ENCODE results near the gene KRT15.

The KRT15 gene

DNA sequence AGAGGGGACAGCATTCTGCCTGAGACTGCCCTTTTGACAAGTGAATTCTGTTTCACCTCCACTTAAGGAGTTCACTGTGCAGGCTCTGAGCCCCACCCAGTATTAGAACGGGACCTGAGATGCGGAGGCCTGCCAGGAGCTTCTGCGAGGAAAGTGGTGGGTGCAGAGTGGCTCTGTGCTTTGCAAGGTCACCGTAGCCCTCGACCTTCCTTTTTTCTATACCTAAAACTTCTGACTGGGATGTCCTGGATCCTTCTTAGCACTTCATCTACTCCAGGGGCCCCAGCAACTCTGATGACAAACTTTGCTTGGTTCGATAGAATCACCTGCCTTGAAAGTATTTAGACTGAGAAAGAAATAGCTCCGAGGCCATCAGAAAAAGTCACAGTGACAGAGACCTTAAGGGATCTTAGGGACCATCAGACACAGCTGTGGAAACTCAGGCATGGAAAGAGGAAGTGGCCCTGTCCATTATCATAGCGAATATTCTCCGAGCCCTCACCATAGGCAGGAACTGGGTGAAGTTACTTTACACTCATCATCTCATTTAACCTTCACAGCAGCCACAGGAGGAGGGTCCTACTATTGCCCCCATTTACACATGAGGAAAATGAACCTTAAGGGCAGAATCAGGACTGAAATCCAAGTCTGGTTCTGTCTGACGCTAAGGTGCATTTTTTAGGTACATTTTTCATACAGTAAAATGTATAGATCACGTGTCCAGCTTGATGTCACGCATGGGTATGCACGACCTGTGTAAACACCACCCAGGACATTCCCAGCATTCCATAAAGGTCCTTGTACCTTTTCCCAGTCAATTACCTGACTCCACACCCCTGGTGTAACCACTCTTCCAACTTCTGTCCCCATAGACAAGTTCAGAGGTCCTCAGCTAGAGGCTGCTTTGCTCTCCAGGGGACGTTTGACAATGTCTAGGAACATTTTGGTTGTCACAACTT, 12.6 kb downstream of the KRT15 start:
- no peak for DNase-seq (ENCODE audit: low read depth, low spot score)

DNA sequence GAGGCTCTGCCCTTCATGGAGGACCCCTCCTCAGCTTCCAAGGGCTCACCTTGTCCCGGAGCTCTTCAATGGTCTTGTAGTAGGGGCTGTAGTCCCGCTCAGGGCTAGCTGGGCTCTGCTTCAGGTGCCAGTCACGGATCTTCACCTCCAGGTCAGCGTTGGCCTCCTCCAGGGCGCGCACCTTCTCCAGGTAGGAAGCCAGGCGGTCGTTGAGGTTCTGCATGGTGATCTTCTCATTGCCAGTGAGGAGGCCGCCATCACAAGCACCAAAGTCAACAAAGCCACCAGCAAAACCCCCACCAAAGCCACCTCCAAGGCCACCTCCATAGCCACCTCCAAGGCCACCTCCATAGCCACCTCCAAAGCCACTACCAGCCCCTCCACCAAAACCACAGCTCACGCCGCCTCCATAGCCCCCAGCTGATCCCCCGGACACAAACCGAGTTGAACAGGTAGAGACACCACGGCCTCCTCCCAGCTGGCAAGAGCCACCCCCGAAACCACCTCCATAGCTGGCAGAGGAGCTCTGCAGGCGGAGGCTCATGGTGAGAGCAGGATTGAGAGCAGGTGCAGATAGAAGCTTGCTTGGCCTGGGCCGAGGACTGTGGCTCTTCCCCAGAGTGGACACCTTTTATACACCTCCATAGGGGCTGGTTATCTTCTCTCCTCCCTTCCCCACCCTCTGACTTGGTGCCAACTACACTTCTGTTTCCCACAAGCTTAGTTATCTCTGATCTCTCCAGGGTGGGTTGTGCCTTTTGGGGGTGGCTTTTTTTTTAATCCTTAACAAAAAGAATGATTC, 13.5 kb downstream of the KRT15 start, which contains the start of gene KRT13:
Gene KRT13 (minus strand): TSS at position 606 of the 802 bp plus-strand sequence. CDS start 62 bp downstream, at position 544.
- DNase-seq (ENCODE audit: low read depth, low spot score): no peak

GRCh38 chr17:41504246-41504977, 14.3 kb downstream of the KRT15 start:
- no peak for DNase-seq (ENCODE audit: low read depth, low spot score)

DNA sequence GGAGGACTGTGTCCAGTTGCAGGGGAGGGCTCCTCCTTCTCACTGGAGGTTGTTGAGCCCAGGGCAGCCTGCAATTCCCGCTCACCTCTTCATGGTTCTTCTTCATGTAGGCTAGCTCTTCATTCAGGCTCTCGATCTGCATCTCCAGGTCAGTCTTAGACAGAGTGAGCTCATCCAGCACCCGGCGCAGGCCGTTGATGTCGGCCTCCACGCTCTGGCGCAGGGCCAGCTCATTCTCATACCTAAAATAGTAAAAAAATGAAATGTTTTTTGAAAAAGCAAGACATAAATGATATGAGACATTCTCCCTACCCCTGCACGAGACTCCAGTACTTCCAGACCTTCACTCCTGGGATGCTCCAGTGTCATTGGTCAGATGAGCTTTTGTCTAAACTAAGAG, 15.5 kb downstream of the KRT15 start:
- DNase-seq (ENCODE audit: low read depth, low spot score): no peak

DNA sequence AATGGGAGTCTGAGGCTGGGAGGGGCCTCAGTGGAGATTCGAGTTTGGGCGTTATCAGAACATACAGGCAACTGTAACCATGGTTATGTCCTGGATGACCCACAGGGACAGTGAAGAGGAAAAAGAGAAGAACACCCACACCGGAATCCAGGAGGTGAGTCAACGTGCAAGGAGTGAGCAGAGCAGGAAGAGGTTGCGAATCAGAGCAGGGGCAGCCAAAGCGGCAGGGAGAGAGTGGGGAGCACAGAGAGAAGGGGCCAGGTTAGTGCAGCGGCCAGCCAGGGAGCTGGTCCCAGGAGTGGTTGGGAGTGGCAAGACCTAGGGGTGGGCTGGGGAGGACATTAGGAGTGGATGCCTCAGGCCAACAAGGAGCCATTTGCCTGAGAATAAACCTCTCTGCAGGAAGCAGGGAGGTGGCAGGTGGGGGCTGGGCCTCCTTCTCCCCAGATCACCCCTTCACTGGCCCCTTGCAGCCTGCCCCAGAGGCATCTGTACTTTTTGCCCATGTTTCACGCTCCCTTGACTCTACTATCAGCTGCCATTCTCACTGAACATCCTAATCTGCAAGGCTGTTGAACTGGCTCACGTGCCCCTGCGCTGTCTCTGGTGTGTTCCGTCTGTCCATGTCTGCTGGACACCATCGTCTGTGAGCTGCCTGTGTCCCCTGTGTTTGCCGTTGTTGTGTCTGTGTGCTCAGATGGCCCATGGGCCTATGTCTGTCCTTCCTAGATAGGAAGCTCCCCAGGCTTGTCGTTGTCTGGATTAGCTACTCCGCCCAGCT, 18.4 kb downstream of the KRT15 start:
- DNase-seq (ENCODE audit: low read depth, low spot score): no peak

DNA sequence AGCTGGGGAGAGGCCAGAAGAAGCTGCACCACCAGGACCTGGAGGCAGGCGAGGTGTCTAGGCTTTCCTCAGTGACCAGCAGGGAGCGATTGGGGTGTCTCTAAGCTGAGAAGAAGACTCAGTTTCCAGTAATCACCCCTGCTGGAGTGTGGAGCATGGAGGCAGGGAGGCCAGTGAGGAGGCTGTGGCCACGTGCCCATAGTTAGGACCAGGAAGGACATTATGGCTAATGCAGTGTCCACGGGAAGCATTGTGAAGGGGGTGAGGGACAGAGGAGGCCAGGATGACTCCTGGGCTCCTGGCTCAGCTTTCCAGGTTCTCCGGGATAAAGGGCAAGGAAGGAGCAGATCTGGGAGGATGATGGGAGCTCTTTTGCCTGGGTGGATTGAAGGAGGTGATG, 19.0 kb downstream of the KRT15 start:
- DNase-seq (ENCODE audit: low read depth, low spot score): no peak

DNA sequence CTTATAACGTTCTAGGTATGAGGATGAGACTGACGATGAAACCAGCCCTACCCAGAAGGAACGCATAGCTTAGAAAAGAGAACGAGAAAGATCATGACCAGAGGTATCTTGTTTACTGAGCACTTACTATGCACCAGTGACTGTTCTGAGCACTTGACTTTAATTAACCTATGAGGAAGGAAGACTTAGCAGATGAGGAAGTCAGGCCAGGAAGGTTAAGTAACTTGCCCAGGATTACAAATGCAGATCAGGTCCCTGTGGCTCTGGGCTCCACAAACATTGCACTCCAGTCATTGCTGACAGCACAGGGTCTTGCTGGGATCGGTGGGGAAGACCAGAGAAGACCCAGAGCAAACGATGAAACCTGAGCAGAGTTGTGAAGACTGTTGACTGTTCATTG, 20.4 kb downstream of the KRT15 start:
- DNase-seq (ENCODE audit: low read depth, low spot score): no peak

DNA sequence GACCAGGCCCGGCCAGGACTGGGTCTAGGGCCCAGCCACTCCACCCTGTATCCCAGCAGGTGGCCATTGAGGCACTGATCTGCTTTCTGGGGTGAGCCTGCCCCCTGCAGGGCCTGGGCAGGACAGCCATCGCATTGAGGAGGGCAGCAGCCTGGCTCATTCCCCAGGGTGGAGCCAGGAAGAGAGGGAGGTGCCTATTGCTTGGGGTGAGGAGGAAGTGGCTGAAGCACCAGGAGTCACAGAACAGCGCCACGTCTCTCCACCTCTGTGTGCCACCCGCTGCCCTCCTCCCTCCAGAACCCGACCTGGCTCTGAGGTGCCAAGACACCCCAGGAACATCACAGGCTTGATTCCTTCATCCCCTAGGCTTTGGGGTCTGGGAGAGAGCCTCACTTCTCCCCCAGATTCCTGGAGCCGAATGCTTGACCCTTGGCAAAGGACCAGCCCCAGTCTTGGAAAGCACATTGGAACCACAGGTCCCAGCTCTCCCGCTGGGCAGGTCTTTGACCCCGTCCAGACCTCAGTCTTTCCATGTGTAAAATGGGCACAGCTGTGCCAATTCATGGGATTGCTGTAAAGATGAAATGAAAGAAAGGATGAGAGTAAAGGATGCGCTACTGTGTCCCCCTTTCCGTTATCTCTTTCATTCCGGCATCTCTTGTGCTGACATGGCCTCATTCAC, 21.7 kb downstream of the KRT15 start:
- peak; percentile 27 for DNase-seq (ENCODE audit: low read depth, low spot score)

GRCh38 chr17:41494524-41494923, 24.2 kb downstream of the KRT15 start:
- no peak for DNase-seq (ENCODE audit: low read depth, low spot score)

- peak; percentile 62 for DNase-seq (ENCODE audit: low read depth, low spot score)
Observed at GRCh38 chr17:41492771-41493170, 25.9 kb downstream of the KRT15 start.

DNA sequence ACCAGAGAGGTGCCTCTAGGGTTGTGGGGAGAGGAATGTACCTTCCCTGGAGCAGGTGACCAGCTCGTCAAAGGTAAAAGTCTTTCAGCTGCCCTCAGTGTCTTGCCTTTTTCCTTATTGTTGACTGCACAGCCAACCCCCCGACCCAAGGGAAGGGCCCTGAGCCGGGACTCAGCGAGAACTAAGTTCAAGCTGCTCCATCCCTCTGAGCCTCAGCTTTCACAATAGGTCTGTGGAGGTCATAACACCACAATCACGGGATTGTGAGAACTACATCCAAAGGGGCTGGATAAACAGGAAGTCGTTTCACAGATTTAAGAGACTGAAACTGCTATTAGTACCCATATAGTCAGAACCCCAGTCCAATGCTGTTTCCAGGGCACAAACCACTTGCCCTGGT, 26.3 kb downstream of the KRT15 start:
- DNase-seq (ENCODE audit: low read depth, low spot score): peak; percentile 32

DNA sequence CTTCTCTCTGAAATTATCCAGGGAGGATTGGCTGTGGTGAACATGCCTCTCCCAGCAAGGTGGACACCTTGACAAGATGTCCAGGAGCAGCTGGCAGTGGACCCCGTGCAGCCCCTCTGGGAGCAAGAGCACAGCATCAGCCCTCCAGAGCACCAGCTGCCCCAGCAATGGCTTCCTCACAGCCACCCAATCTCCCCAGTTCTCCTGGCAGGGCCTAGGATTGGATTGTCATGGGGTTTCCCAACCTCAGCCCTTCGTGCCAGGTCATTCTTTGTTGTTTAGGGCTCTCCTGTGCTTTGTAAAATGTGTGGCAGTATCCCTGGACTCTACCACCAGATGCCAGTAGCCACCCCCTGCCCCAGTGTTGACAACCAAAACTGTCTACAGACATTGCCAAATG, 27.2 kb downstream of the KRT15 start:
- no peak for DNase-seq (ENCODE audit: low read depth, low spot score)

DNA sequence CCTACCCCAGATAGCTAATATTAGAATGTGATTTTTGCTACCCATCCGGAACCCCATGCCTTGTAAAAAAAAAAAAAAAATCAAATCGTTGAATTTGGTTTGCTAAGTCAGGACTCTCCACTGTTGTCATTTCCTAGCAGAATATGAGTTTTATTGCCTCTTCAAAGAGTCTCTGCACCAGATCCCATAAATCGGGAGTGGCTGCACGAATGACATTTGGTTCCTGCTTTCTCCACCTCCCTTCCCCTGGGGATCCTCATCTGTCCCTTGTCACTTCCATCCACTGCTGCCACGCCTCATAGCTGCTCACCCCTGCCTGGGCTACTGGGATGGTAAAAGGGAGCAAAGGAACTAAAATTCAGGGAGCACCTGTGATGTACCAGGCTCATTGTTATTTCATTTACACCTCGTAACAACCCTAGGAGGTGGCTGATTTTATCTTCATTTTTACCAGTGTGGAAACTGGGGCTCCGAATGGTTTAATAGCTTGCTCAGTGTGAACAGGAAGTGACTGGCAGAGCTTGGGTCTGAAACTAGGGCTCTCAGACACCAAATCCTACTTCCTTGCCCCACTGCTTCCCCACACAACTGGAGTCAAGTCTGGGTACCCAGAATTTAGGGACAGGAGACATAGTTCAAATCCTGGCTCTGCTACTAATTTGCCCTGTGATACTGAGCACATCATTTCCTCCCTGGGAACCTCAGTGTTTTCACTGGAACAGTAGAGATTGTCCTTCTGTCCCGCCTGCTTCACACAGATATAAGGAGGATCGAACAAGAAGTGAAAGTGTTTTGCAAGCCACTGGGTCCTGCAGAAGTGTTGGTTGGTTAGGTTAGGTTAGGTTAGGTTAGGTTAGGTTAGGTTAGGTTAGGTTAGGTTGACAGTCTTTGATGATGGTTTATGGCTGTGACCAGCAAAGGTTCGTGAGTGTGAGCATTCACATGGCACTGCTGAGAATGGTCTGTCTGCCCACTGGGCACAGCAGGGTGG, 28.4 kb downstream of the KRT15 start:
- DNase-seq (ENCODE audit: low read depth, low spot score): no peak

- DNase-seq (ENCODE audit: low read depth, low spot score): no peak
Observed at GRCh38 chr17:41489531-41489930, 29.2 kb downstream of the KRT15 start, which contains the start of gene KRT36. TSS of gene KRT36 (minus strand) at chr17:41489910. CDS start at chr17:41489864, 46 bp downstream.

GRCh38 chr17:41486809-41487530, 31.7 kb downstream of the KRT15 start:
- DNase-seq (ENCODE audit: low read depth, low spot score): no peak

GRCh38 chr17:41486316-41486715, 32.4 kb downstream of the KRT15 start:
- no peak for DNase-seq (ENCODE audit: low read depth, low spot score)

- DNase-seq (ENCODE audit: low read depth, low spot score): no peak
Observed at GRCh38 chr17:41484920-41485904, 33.5 kb downstream of the KRT15 start.

All from brain pericyte (primary cell).